Kidney (tissue), 14 donors: ENCODE data around the gene GPRC5C. TPM values are rescaled to one million over a fixed set of nuclear protein-coding genes. Genes with fewer than 3 reads are reported as not detected.

Experiments used
- DNase-seq, 5 donors: peaks; one replicate each; pipeline ENCODE4 v3.0.0-alpha.2; 2013 to 2020
- FAIRE-seq: peaks from 2 replicates; lab custom pipeline; 2012; peaks lifted over from hg19 to GRCh38; lab: Jason Lieb, UNC
- H3K27ac ChIP-seq, 2 donors: one replicate each; pipeline ENCODE4 v1.7.0; 2013; ENCODE audit warnings: low read depth in 2 of 2, low read length in 2 of 2, inconsistent platforms in 1 of 2
- H3K27me3 ChIP-seq: one replicate; pipeline ENCODE4 v1.7.1; 2013; ENCODE audit warnings: low read length, inconsistent platforms; ENCODE audit not compliant: control insufficient read depth, insufficient read depth
- H3K36me3 ChIP-seq, 3 donors: one replicate each; pipeline versions ENCODE4 v1.7.0 to v1.7.1; 2013; ENCODE audit warnings: low read length in 3 of 3, control low read depth in 1 of 3, inconsistent platforms in 1 of 3; ENCODE audit not compliant: insufficient read depth in 3 of 3, control insufficient read depth in 2 of 3
- H3K4me1 ChIP-seq, 3 donors: one replicate each; pipeline versions ENCODE4 v1.7.0 to v1.7.1; 2013; ENCODE audit warnings: low read length in 3 of 3, inconsistent platforms in 1 of 3, low read depth in 1 of 3; ENCODE audit not compliant: control insufficient read depth in 2 of 3, insufficient read depth in 2 of 3
- H3K4me3 ChIP-seq, 3 donors: one replicate each; pipeline versions ENCODE4 v1.7.0 to v1.8.1; 2013; ENCODE audit warnings: low read length in 3 of 3, control low read depth in 1 of 3, inconsistent platforms in 1 of 3
- H3K9ac ChIP-seq, 3 donors: one replicate each; pipeline versions ENCODE4 v1.7.0 to v1.7.1; 2013; ENCODE audit warnings: low read length in 3 of 3, control low read depth in 1 of 3, inconsistent platforms in 1 of 3
- H3K9me3 ChIP-seq, 3 donors: one replicate each; pipeline versions ENCODE4 v1.7.0 to v1.7.1; 2013; ENCODE audit warnings: low read length in 3 of 3, control low read depth in 1 of 3, inconsistent platforms in 1 of 3; ENCODE audit not compliant: control insufficient read depth in 2 of 3, insufficient read depth in 1 of 3
- CTCF ChIP-seq: IDR thresholded peaks from 3 replicates; pipeline ENCODE4 v1.5.1; 2012; ENCODE audit warnings: mild to moderate bottlenecking, moderate library complexity, borderline replicate concordance; ENCODE audit not compliant: insufficient read depth; ENCODE audit errors: extremely low read depth
- intact Hi-C: fragments of 100-400 bp; cut with DNase I; formaldehyde crosslinking; loops from one replicate; pipeline ENCODE4 v1.11.1; 2022
- polyA plus RNA-seq: library from polyadenylated mRNA; stranded (reverse); fragments of 350-450 nt; fragmentation: Illumina TruSeq; extraction: RNeasy Lipid Tissue Mini Kit (QIAGEN cat#74804); gene quantifications from one replicate; pipeline ENCODE4 v1.2.3, GENCODE V29; 2014; ENCODE audit warnings: low read depth, low replicate concordance; ENCODE audit not compliant: insufficient read depth
- total RNA-seq: library from RNA; stranded (reverse); fragmentation: NEBNext Ultra II Directional; extraction: Animal tissue kit (Norgen Biotek cat#: 25700); gene quantifications from one replicate; pipeline ENCODE4 v1.2.1, GENCODE V29; 2021
- donor health status: control.
- donor health status: control.
- donor health status: control.
- donor health status: control.
- donor health status: control.
- donor health status: DM: yes; HTN: yes; CAD: no.
- donor health status: Normal renal cell carcinoma (clear cell type).

The GPRC5C gene
- total and polyA plus RNA-seq, 2 donors from 2014 or later = 242 to 358 TPM

- Histone ChIP-seq H3K9ac (no peak overlapping the region), H3K9me3 (no peaks in the 10 kb centered on the region), H3K36me3 (no peaks in the 10 kb centered on the region), H3K27me3 (no peaks in the 10 kb centered on the region), H3K4me3 (no peak overlapping the region), H3K27ac (no peak overlapping the region), H3K4me1 (peaks cover 0 to 6% (median 4%) of the 10 kb centered on the region in 3 donors)
- DNase-seq = no peak
- intact Hi-C loops = no loop called here
- FAIRE-seq = no peak
- TF ChIP-seq CTCF = no peak
Measured at GRCh38 chr17:74415608-74416396, 16.1 kb upstream of the GPRC5C start.

GRCh38 chr17:74417178-74418045 lies 14.5 kb upstream of the GPRC5C start:
- Histone ChIP-seq H3K9ac (no peak overlapping the region), H3K36me3 (no peaks in the 10 kb centered on the region), H3K27me3 (no peaks in the 10 kb centered on the region), H3K4me1 (peaks cover 0 to 6% (median 4%) of the 10 kb centered on the region in 3 donors), H3K9me3 (no peaks in the 10 kb centered on the region), H3K4me3 (no peak overlapping the region), H3K27ac (no peak overlapping the region)
- intact Hi-C loops = no loop called here
- peak in 1 of 5 donors; percentile 43 for DNase-seq
- TF ChIP-seq CTCF = no peak
- FAIRE-seq = no peak

GRCh38 chr17:74419928-74420411 lies 11.9 kb upstream of the GPRC5C start:
- Histone ChIP-seq H3K9me3 (no peaks in the 10 kb centered on the region), H3K36me3 (no peaks in the 10 kb centered on the region), H3K4me3 (no peak overlapping the region), H3K9ac (no peak overlapping the region), H3K27me3 (no peaks in the 10 kb centered on the region), H3K27ac (no peak overlapping the region), H3K4me1 (peaks cover 0 to 6% (median 4%) of the 10 kb centered on the region in 3 donors)
- no peak for FAIRE-seq
- no peak for TF ChIP-seq CTCF
- intact Hi-C loops = no loop called here
- no peak for DNase-seq
